ENCODE results near the gene NUDT21.

NUDT21 gene

GRCh38 chr16:56419740-56420548, 31.2 kb downstream of the NUDT21 start:
- no peaks in the 10 kb centered on the region for H3K4me1 ChIP-seq (ENCODE audit: control insufficient read depth, insufficient read depth, low read length)
- no CpG with 5 or more reads among the region's 8 CpGs for WGBS (ENCODE audit: insufficient coverage, insufficient read length)
- no peaks in the 10 kb centered on the region for H3K9me3 ChIP-seq (ENCODE audit: control insufficient read depth, insufficient read depth, low read length)
- no peaks in the 10 kb centered on the region; the same call in 1 of the 2 replicates for H3K27me3 ChIP-seq (ENCODE audit: control insufficient read depth, insufficient read depth, low read length)
- DNase-seq (ENCODE audit: low read depth, low spot score), result no peak
- no peak overlapping the region for H3K27ac ChIP-seq (ENCODE audit: low read length)
- H3K36me3 ChIP-seq (ENCODE audit: control insufficient read depth, insufficient read depth, low read length), result no peaks in the 10 kb centered on the region
- H3K4me3 ChIP-seq (ENCODE audit: low read length), result no peak overlapping the region

DNA sequence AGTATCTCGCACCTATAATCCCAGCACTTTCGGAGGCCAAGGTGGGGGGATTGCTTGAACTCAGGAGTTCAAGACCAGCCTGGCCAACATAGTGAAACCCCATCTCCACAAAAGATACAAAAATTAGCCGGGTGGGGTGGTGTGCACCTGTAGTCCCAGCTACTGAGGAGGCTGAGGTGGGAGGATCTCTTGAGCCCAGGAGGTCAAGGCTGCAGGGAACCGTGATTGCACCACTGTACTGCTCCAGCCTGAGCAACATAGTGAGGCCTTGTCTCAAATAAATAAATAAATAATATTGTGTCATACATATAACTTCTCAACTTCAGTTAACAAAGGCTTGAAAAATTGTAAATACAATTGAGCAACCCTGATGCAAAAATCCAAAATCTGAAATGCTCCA, 34.0 kb downstream of the NUDT21 start:
- no peaks in the 10 kb centered on the region for H3K27me3 ChIP-seq (ENCODE audit: control insufficient read depth, insufficient read depth, low read length)
- DNase-seq (ENCODE audit: low read depth, low spot score), result no peak
- H3K9me3 ChIP-seq (ENCODE audit: control insufficient read depth, insufficient read depth, low read length), result no peaks in the 10 kb centered on the region
- no peaks in the 10 kb centered on the region for H3K4me1 ChIP-seq (ENCODE audit: control insufficient read depth, insufficient read depth, low read length)
- no peak overlapping the region for H3K4me3 ChIP-seq (ENCODE audit: low read length)
- WGBS (ENCODE audit: insufficient coverage, insufficient read length), result no CpG with 5 or more reads among the region's 4 CpGs
- H3K36me3 ChIP-seq (ENCODE audit: control insufficient read depth, insufficient read depth, low read length), result no peaks in the 10 kb centered on the region
- no peak overlapping the region for H3K27ac ChIP-seq (ENCODE audit: low read length)

DNA sequence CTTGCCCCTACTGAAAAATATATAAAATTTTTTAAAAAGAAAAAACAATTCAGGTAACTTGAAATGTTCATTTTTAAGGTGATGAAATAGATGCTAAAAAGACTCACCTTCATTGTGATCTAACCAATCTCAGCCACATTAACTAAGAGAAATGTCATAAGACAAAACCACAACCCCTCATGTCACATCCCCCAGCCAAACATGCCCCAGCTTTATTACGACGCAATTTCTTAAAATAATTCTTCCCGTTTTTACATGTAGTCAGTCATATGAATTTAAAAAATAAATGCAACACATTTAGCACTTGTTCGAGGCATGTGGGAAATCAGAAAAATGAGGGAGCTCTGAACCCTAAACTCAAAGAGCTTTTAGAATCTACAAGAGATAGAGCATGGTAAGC, 35.3 kb downstream of the NUDT21 start:
- 100% methylated on average over 3 of the region's 4 CpGs for WGBS (ENCODE audit: insufficient coverage, insufficient read length)
- Histone ChIP-seq H3K36me3 (ENCODE audit: control insufficient read depth, insufficient read depth, low read length) (no peaks in the 10 kb centered on the region), H3K4me1 (ENCODE audit: control insufficient read depth, insufficient read depth, low read length) (no peaks in the 10 kb centered on the region), H3K9me3 (ENCODE audit: control insufficient read depth, insufficient read depth, low read length) (no peaks in the 10 kb centered on the region), H3K27me3 (ENCODE audit: control insufficient read depth, insufficient read depth, low read length) (no peaks in the 10 kb centered on the region), H3K4me3 (ENCODE audit: low read length) (no peak overlapping the region), H3K27ac (ENCODE audit: low read length) (no peak overlapping the region)
- no peak for DNase-seq (ENCODE audit: low read depth, low spot score)

GRCh38 chr16:56414366-56414765, 36.8 kb downstream of the NUDT21 start:
- no peaks in the 10 kb centered on the region for H3K9me3 ChIP-seq (ENCODE audit: control insufficient read depth, insufficient read depth, low read length)
- no peaks in the 10 kb centered on the region for H3K27me3 ChIP-seq (ENCODE audit: control insufficient read depth, insufficient read depth, low read length)
- no peak overlapping the region for H3K27ac ChIP-seq (ENCODE audit: low read length)
- DNase-seq (ENCODE audit: low read depth, low spot score), result no peak
- H3K4me1 ChIP-seq (ENCODE audit: control insufficient read depth, insufficient read depth, low read length), result no peaks in the 10 kb centered on the region
- H3K36me3 ChIP-seq (ENCODE audit: control insufficient read depth, insufficient read depth, low read length), result no peaks in the 10 kb centered on the region
- no peak overlapping the region for H3K4me3 ChIP-seq (ENCODE audit: low read length)
- WGBS (ENCODE audit: insufficient coverage, insufficient read length), result no CpG with 5 or more reads among the region's 5 CpGs

- Histone ChIP-seq H3K9me3 (ENCODE audit: control insufficient read depth, insufficient read depth, low read length) (no peaks in the 10 kb centered on the region), H3K36me3 (ENCODE audit: control insufficient read depth, insufficient read depth, low read length) (no peaks in the 10 kb centered on the region; the same call in 1 of the 2 replicates), H3K27me3 (ENCODE audit: control insufficient read depth, insufficient read depth, low read length) (no peaks in the 10 kb centered on the region), H3K4me1 (ENCODE audit: control insufficient read depth, insufficient read depth, low read length) (no peaks in the 10 kb centered on the region), H3K4me3 (ENCODE audit: low read length) (no peak overlapping the region), H3K27ac (ENCODE audit: low read length) (no peak overlapping the region)
- DNase-seq (ENCODE audit: low read depth, low spot score), result no peak
- no CpG with 5 or more reads among the region's 5 CpGs for WGBS (ENCODE audit: insufficient coverage, insufficient read length)
Measured at GRCh38 chr16:56413381-56413780, 37.8 kb downstream of the NUDT21 start.

- H3K27me3 ChIP-seq (ENCODE audit: control insufficient read depth, insufficient read depth, low read length), result no peaks in the 10 kb centered on the region
- no peak overlapping the region for H3K27ac ChIP-seq (ENCODE audit: low read length)
- WGBS (ENCODE audit: insufficient coverage, insufficient read length), result no CpG with 5 or more reads among the region's 2 CpGs
- H3K9me3 ChIP-seq (ENCODE audit: control insufficient read depth, insufficient read depth, low read length), result no peaks in the 10 kb centered on the region
- no peaks in the 10 kb centered on the region; the same call in 1 of the 2 replicates for H3K36me3 ChIP-seq (ENCODE audit: control insufficient read depth, insufficient read depth, low read length)
- H3K4me3 ChIP-seq (ENCODE audit: low read length), result no peak overlapping the region
- no peaks in the 10 kb centered on the region for H3K4me1 ChIP-seq (ENCODE audit: control insufficient read depth, insufficient read depth, low read length)
- DNase-seq (ENCODE audit: low read depth, low spot score), result no peak
Measured at GRCh38 chr16:56411624-56412023, 39.5 kb downstream of the NUDT21 start.

- Histone ChIP-seq H3K36me3 (ENCODE audit: control insufficient read depth, insufficient read depth, low read length) (no peaks in the 10 kb centered on the region; the same call in 1 of the 2 replicates), H3K4me3 (ENCODE audit: low read length) (no peak overlapping the region), H3K27ac (ENCODE audit: low read length) (no peak overlapping the region), H3K9me3 (ENCODE audit: control insufficient read depth, insufficient read depth, low read length) (no peaks in the 10 kb centered on the region), H3K27me3 (ENCODE audit: control insufficient read depth, insufficient read depth, low read length) (no peaks in the 10 kb centered on the region), H3K4me1 (ENCODE audit: control insufficient read depth, insufficient read depth, low read length) (no peaks in the 10 kb centered on the region)
- no CpG with 5 or more reads among the region's 5 CpGs for WGBS (ENCODE audit: insufficient coverage, insufficient read length)
- DNase-seq (ENCODE audit: low read depth, low spot score), result no peak
Measured at GRCh38 chr16:56411123-56411522, 40.0 kb downstream of the NUDT21 start.

GRCh38 chr16:56409195-56409594, 41.9 kb downstream of the NUDT21 start:
- Histone ChIP-seq H3K9me3 (ENCODE audit: control insufficient read depth, insufficient read depth, low read length) (no peaks in the 10 kb centered on the region), H3K27ac (ENCODE audit: low read length) (no peak overlapping the region), H3K27me3 (ENCODE audit: control insufficient read depth, insufficient read depth, low read length) (no peaks in the 10 kb centered on the region), H3K36me3 (ENCODE audit: control insufficient read depth, insufficient read depth, low read length) (no peaks in the 10 kb centered on the region; the same call in 1 of the 2 replicates), H3K4me3 (ENCODE audit: low read length) (no peak overlapping the region), H3K4me1 (ENCODE audit: control insufficient read depth, insufficient read depth, low read length) (no peaks in the 10 kb centered on the region)
- no CpG with 5 or more reads among the region's 4 CpGs for WGBS (ENCODE audit: insufficient coverage, insufficient read length)
- DNase-seq (ENCODE audit: low read depth, low spot score), result no peak

- H3K9me3 ChIP-seq (ENCODE audit: control insufficient read depth, insufficient read depth, low read length), result no peaks in the 10 kb centered on the region
- H3K27ac ChIP-seq (ENCODE audit: low read length), result no peak overlapping the region
- DNase-seq (ENCODE audit: low read depth, low spot score), result no peak
- WGBS (ENCODE audit: insufficient coverage, insufficient read length), result no CpG with 5 or more reads among the region's 7 CpGs
- H3K36me3 ChIP-seq (ENCODE audit: control insufficient read depth, insufficient read depth, low read length), result no peaks in the 10 kb centered on the region; the same call in 1 of the 2 replicates
- H3K4me1 ChIP-seq (ENCODE audit: control insufficient read depth, insufficient read depth, low read length), result no peaks in the 10 kb centered on the region
- H3K4me3 ChIP-seq (ENCODE audit: low read length), result no peak overlapping the region
- H3K27me3 ChIP-seq (ENCODE audit: control insufficient read depth, insufficient read depth, low read length), result no peaks in the 10 kb centered on the region
Measured at GRCh38 chr16:56408379-56409098, 42.6 kb downstream of the NUDT21 start.

DNA sequence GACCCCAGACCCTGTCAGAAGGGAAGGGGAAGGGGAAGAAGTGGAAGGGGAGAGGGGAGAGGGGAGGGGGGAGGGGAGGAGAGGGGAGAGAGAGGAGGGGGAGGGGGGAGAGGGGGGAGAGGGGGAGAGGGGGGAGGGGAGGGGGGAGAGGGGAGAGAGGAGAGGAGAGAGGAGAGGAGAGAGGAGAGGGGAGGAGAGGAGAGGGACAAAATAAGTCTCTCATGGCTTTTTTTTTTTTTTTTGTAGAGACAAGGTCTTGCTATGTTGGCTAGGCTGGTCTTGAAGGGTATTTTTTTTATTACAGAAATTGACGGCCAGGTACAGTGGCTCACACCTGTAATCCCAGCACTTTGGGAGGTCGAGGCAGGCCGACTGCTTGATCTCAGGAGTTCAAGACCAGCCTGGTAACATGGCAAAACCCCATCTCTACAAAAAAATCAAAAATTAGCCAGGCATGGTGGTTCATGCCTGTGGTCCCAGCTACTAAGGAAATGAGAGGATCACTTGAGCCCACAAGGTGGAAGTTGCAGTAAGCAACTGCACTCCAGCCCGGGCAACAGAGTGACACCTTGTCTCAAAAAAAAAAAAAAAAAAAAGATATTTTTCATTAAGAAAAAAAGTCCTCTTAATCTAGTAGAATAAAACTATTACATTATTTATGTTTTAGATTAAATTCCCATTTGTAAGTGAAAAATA, 45.0 kb downstream of the NUDT21 start:
- H3K36me3 ChIP-seq (ENCODE audit: control insufficient read depth, insufficient read depth, low read length), result peaks cover 2% of the 10 kb centered on the region; the same call in 1 of the 2 replicates
- DNase-seq (ENCODE audit: low read depth, low spot score), result no peak
- no peak overlapping the region for H3K4me3 ChIP-seq (ENCODE audit: low read length)

More for the DNA sequence above, 45.0 kb downstream of the NUDT21 start:
- H3K27me3 ChIP-seq (ENCODE audit: control insufficient read depth, insufficient read depth, low read length), result no peaks in the 10 kb centered on the region
- no peaks in the 10 kb centered on the region for H3K9me3 ChIP-seq (ENCODE audit: control insufficient read depth, insufficient read depth, low read length)
- no CpG with 5 or more reads among the region's 4 CpGs for WGBS (ENCODE audit: insufficient coverage, insufficient read length)
- H3K27ac ChIP-seq (ENCODE audit: low read length), result no peak overlapping the region
- H3K4me1 ChIP-seq (ENCODE audit: control insufficient read depth, insufficient read depth, low read length), result no peaks in the 10 kb centered on the region
